ENCODE data around the gene DUSP12. TPM values are rescaled to one million over a fixed set of nuclear protein-coding genes. Genes with fewer than 3 reads are reported as not detected.
A peak's percentile ranks its signal among the peaks of the same experiment; 100 is the strongest.

DUSP12 gene
- polyA plus RNA-seq, 2 of the 4 experiments (the other 2 are of a cell fraction), result 47.3 to 96.3 TPM

GRCh38 chr1:161727256-161727924 is 22.2 kb upstream of the DUSP12 start (continued):
- peak; percentile 50; the same call in 1 of the 3 replicates for TF ChIP-seq BCL3 (IDR thresholded peaks at IDR 0.05)
- no peak for TF ChIP-seq GATA3 (IDR thresholded peaks at IDR 0.05; ENCODE audit: borderline replicate concordance)
- no peak for TF ChIP-seq TP53 (CRISPR knock-in tag; IDR thresholded peaks at IDR 0.05)

DNA sequence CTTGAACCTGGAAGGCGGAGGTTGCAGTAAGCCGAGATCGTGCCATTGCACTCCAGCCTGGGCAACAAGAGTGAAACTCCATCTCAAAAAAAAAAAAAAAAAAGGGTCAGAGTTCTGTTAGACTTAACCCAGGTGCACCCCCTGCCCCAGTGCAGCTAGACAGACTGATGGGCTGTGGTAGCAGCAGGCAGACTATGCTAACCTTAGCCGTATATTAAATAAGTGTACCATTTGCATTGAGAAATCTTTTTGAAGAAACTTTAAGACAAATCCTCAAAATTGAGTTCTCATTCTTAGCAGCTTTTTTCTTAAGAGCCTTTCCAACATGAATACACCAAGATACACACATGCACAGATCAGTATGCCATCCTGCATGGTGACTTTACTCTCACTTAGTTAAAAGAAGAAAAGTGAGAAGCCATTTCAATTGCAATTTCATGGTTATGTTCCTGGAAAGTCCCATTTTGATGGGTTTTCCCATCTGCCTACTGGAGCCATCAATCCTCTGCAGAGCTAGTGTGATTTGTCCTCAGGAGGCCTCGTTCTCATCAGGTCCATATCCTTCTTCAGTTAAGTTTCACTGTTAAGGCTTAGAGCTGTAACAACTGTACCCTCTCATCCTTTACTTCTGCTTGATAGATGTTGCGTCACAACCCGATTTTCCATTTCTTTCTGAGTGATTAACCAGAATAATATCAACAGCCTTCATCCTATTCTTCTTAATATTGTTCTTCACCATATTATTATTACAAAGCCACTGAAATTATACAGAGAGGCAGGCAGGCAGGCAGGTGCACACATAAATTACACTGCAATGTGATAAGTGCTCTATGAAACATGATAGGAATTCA is 21.0 kb upstream of the DUSP12 start:
- DNase-seq (ENCODE audit: low read depth in 1 of 2, low spot score in 1 of 2) (no peak), FAIRE-seq (no peak), ATAC-seq (no peak)
- peaks cover 15% of the 10 kb centered on the region; the same call in 2 of the 3 replicates for H3K4me1 ChIP-seq
- CTCF ChIA-PET, result interaction anchor here (0.6 to 6.4 kb wide), 3 partner anchors 10 to 411 kb away, joined by 3 to 80 read pairs (median 3); no protein-coding TSS in a partner anchor
- WGBS (ENCODE audit: missing lambda C conversion rate), result 94% methylated on average over 7 of the region's 7 CpGs
- TF ChIP-seq EHMT2 (IDR thresholded peaks at IDR 0.05; ENCODE audit: low read depth) (no peak), JUNB (IDR thresholded peaks at IDR 0.05) (no peak), RAD21 (conservative IDR thresholded peaks at IDR 0.05 in 1 of 2, IDR thresholded peaks at IDR 0.05 in 1 of 2) (no peak), ZFP36 (IDR thresholded peaks at IDR 0.05; ENCODE audit: borderline replicate concordance, partially characterized antibody) (no peak), SREBF2 (IDR thresholded peaks at IDR 0.05) (no peak), MYC (IDR thresholded peaks at IDR 0.05; ENCODE audit: borderline replicate concordance, low read length) (no peak), CEBPB (IDR thresholded peaks at IDR 0.05) (no peak), NFE2L2 (conservative IDR thresholded peaks at IDR 0.05; ENCODE audit: low read length) (no peak), HDAC2 (IDR thresholded peaks at IDR 0.05) (no peak), MAFK (IDR thresholded peaks at IDR 0.05; ENCODE audit: partially characterized antibody) (no peak), POLR2A (IDR thresholded peaks at IDR 0.05; ENCODE audit: low read length) (no peak), MAZ (IDR thresholded peaks at IDR 0.05; ENCODE audit: borderline replicate concordance, low read depth, low read length) (no peak), TFCP2L1 (CRISPR knock-in tag; IDR thresholded peaks at IDR 0.05) (no peak), EHF (CRISPR knock-in tag; IDR thresholded peaks at IDR 0.05) (no peak)
- TF ChIP-seq, protein P1, sequence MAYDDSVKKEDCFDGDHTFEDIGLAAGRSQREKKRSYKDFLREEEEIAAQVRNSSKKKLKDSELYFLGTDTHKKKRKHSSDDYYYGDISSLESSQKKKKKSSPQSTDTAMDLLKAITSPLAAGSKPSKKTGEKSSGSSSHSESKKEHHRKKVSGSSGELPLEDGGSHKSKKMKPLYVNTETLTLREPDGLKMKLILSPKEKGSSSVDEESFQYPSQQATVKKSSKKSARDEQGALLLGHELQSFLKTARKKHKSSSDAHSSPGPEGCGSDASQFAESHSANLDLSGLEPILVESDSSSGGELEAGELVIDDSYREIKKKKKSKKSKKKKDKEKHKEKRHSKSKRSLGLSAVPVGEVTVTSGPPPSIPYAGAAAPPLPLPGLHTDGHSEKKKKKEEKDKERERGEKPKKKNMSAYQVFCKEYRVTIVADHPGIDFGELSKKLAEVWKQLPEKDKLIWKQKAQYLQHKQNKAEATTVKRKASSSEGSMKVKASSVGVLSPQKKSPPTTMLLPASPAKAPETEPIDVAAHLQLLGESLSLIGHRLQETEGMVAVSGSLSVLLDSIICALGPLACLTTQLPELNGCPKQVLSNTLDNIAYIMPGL (CRISPR knock-in tag; IDR thresholded peaks at IDR 0.05; ENCODE audit: borderline replicate concordance), result no peak
- TF ChIP-seq, protein P2, sequence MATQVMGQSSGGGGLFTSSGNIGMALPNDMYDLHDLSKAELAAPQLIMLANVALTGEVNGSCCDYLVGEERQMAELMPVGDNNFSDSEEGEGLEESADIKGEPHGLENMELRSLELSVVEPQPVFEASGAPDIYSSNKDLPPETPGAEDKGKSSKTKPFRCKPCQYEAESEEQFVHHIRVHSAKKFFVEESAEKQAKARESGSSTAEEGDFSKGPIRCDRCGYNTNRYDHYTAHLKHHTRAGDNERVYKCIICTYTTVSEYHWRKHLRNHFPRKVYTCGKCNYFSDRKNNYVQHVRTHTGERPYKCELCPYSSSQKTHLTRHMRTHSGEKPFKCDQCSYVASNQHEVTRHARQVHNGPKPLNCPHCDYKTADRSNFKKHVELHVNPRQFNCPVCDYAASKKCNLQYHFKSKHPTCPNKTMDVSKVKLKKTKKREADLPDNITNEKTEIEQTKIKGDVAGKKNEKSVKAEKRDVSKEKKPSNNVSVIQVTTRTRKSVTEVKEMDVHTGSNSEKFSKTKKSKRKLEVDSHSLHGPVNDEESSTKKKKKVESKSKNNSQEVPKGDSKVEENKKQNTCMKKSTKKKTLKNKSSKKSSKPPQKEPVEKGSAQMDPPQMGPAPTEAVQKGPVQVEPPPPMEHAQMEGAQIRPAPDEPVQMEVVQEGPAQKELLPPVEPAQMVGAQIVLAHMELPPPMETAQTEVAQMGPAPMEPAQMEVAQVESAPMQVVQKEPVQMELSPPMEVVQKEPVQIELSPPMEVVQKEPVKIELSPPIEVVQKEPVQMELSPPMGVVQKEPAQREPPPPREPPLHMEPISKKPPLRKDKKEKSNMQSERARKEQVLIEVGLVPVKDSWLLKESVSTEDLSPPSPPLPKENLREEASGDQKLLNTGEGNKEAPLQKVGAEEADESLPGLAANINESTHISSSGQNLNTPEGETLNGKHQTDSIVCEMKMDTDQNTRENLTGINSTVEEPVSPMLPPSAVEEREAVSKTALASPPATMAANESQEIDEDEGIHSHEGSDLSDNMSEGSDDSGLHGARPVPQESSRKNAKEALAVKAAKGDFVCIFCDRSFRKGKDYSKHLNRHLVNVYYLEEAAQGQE (IDR thresholded peaks at IDR 0.05), result no peak
- no peak overlapping the region for H3K27ac ChIP-seq
- H3K9me3 ChIP-seq, result no peaks in the 10 kb centered on the region
- POLR2A ChIA-PET, result interaction anchor here (0.6 to 0.9 kb wide), 2 partner anchors 21 kb away, joined by 3 read pairs; no protein-coding TSS in a partner anchor
- H3K4me3 ChIP-seq, result no peak overlapping the region
- H3K4me2 ChIP-seq, result no peak overlapping the region
